Limb (tissue), 2 donors: ENCODE results near the gene RAB44.

Experiments
- DNase-seq, 2 donors: peaks; one replicate each; pipeline ENCODE4 v3.0.0-alpha.2; 2016; ENCODE audit errors: extremely low spot score in 2 of 2

The RAB44 gene

GRCh38 chr6:36669002-36669401, 28.6 kb upstream of the RAB44 start:
- no peak for DNase-seq

DNA sequence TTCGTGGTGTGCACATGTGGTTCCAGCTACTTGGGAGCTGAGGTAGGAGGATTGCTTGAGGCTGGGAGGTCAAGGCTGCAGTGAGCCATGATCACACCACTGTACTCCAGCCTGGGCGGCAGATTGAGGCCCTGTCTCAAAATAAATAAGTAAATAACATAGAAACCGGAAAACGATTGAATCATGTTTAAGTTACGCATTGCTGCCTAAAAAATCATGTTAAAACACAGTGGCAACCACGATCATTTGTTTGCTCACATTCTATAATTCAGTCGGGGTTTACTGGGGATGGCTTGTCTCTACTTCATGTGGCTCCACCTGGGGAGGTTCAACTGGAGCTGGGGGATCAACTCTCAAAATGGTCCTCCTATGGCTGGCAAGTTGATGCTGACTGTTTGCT, 27.4 kb upstream of the RAB44 start:
- no peak for DNase-seq

- no peak for DNase-seq
Measured at GRCh38 chr6:36671687-36672375, 25.8 kb upstream of the RAB44 start.

DNA sequence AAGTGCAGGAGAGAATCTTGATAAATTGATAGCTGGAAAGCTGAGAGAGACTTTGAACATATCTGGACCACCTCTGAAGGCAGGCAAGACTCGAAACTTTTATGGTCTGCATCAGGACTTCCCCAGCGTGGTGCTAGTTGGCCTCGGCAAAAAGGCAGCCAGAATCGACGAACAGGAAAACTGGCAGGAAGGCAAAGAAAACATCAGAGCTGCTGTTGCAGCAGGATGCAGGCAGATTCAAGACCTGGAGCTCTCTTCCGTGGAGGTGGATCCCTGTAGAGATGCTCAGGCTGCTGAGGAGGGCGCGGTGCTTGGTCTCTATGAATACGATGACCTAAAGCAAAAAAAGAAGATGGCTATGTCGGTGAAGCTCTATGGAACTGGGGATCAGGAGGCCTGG, 23.7 kb upstream of the RAB44 start:
- no peak for DNase-seq

DNA sequence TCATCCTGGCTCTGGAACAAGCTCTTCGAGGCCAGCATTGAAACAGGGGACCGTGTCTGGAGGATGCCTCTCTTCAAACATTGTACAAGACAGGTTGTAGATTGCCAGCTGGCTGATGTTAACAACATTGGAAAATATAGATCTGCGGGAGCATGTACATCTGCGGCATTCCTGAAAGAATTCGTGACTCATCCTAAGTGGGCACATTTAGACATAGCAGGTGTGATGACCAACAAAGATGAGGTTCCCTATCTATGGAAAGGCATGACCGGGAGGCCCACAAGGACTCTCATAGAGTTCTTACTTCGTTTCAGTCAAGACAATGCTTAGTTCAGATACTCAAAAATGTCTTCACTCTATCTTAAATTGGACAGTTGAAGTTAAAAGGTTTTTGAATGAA, 22.7 kb upstream of the RAB44 start:
- DNase-seq: no peak

- DNase-seq: no peak
Measured at GRCh38 chr6:36676141-36677058, 21.2 kb upstream of the RAB44 start.

- DNase-seq: no peak
Measured at GRCh38 chr6:36677059-36677749, 20.4 kb upstream of the RAB44 start.

DNA sequence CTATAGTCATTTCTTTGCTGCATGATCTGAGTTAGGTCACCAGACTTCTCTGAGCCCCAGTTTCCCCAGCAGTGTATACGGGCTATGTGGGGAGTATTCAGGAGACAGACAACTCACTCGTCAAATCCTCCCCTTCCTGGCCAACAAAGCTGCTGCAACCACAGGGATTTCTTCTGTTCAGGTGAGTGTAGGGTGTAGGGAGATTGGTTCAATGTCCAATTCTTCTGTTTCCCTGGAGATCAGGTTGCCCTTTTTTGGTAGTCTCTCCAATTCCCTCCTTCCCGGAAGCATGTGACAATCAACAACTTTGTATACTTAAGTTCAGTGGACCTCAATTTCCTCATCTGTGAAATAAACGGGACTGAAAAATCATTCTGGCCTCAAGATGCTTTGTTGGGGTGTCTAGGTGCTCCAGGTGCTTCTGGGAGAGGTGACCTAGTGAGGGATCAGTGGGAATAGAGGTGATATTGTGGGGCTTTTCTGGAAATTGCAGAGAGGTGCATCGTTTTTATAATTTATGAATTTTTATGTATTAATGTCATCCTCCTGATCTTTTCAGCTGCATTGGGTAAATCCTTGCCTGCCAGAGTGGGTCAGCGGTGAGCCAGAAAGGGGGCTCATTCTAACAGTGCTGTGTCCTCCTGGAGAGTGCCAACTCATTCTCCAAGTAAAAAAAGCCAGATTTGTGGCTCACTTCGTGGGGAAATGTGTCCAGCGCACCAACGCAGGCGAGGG, 19.7 kb upstream of the RAB44 start:
- no peak for DNase-seq

- DNase-seq: peak; percentile 81 to 87
Measured at GRCh38 chr6:36678488-36679042, 19.1 kb upstream of the RAB44 start, which contains the start of gene CDKN1A. CDKN1A (plus strand) TSS chr6:36678714; CDS start chr6:36684102, 5,388 bp downstream.

GRCh38 chr6:36679043-36679833, 18.4 kb upstream of the RAB44 start:
- DNase-seq: peak; percentile 10 to 70

DNA sequence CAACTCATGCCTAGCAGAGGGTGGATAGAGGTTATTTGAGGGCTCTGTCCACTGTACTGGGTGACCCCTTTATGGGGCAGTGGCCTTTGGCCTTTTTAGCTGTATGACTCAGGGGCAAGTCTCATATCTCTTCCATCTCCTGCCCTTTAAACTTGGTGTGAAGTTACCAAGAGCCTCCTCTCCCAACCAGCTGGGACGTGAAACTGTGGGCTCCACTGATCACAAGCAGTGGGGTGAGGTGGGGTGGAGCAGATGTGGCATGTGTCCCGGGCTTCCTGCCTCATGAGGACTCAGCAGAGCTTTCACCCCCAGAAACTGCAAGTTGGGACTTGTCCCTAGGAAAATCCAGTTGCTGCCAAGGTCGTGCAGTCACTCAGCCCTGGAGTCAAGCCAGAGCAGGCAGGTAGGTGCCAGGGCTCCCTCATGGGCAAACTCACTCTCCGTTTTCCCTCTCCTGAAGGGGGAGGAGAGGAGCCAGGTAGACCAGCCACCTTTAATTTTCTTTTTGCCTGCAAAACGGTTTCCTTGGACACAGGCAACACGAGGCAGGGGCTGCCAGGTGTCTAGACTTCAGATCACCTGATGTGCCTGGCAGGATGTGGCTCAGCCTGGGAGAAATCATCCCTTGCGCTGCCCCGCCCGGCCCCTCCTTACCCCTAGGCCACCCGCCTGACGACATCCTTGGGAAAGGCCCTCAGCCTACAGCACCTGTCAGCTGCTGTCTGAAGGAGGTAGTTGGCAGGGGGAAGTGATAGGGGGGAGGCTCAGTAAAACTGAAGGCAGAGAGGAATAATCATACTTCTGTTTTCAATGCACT, 15.1 kb upstream of the RAB44 start:
- DNase-seq: no peak

DNA sequence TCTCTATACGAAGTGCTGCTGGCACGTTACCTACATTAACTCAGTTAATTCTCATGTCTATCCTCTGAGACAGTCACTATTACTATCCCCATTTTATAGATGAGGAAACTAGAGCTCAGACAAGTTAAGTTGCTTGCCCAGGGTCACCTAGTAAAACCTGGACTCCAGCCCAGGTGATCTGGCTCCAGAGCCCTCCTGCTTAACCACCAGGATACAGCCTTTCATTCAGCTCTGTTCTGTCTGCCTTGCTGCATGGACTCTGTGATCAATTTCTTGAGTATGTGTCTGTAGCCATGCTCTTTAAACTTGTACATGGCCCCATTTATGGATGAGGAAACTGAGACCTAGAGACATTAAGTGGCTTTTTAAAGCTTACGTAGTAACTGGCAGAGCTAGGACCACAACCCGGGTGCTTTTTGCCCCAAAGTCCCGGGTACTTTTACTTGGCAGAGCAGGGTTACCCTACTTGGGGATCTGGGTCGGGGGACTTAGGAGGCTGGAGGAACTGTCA, 14.4 kb upstream of the RAB44 start:
- DNase-seq: no peak

DNA sequence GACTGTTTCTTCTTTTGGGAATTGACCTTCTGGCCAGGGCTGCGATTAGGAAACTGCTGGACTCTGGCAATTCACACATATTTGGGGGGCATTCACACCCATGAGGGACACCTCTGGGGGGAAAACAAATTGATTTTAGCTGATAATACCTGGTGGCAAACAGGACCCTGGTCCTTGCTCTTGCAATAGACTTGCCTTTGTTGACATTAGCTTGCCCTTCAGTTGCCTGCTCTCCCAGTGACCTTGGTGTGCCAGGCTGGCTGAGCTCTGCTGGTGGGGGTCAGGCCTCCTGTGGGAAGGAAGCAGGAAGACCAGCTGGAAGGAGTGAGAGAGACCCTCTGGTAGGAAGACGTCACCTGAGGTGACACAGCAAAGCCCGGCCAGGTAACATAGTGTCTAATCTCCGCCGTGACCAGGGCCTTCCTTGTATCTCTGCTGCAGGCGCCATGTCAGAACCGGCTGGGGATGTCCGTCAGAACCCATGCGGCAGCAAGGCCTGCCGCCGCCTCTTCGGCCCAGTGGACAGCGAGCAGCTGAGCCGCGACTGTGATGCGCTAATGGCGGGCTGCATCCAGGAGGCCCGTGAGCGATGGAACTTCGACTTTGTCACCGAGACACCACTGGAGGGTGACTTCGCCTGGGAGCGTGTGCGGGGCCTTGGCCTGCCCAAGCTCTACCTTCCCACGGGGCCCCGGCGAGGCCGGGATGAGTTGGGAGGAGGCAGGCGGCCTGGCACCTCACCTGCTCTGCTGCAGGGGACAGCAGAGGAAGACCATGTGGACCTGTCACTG, 13.8 kb upstream of the RAB44 start:
- no peak for DNase-seq

DNA sequence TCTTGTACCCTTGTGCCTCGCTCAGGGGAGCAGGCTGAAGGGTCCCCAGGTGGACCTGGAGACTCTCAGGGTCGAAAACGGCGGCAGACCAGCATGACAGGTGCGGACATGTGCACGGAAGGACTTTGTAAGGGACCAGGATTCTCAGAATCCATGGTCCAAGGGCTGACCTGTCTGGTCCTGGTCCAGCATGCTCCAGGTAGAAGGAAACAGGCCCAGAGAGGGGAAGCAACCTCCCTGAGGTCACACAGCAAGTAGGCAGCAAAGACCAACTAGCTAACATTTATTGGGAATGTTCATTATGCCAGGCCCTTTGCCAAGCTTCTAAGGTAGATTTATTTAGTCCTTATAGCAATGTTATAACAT, 13.2 kb upstream of the RAB44 start:
- no peak for DNase-seq

- no peak for DNase-seq
Measured at GRCh38 chr6:36685166-36685924, 12.3 kb upstream of the RAB44 start.

GRCh38 chr6:36685926-36686667, 11.5 kb upstream of the RAB44 start:
- DNase-seq: no peak
